ENCODE results near the gene COL5A2. TPM values are rescaled to one million over a fixed set of nuclear protein-coding genes. Genes with fewer than 3 reads are reported as not detected.

The COL5A2 gene
- total RNA-seq, 2 donors from 2014 or later, result 10.4 to 24.6 TPM

GRCh38 chr2:189147989-189148388 is 31.6 kb downstream of the COL5A2 start:
- H3K9ac ChIP-seq (ENCODE audit: low read depth in 2 of 2, low read length in 2 of 2), result no peak overlapping the region

GRCh38 chr2:189147361-189147760 is 32.2 kb downstream of the COL5A2 start:
- no peak for TF ChIP-seq CTCF (IDR thresholded peaks at IDR 0.05)
- no peak for DNase-seq
- H3K9me3 ChIP-seq, result no peaks in the 10 kb centered on the region
- H3K27me3 ChIP-seq, result no peaks in the 10 kb centered on the region
- no peak overlapping the region for H3K4me3 ChIP-seq
- no peaks in the 10 kb centered on the region for H3K36me3 ChIP-seq
- no peak overlapping the region for H3K27ac ChIP-seq
- H3K9ac ChIP-seq (ENCODE audit: low read depth in 2 of 2, low read length in 2 of 2), result no peak overlapping the region
- H3K4me1 ChIP-seq, result no peaks in the 10 kb centered on the region
- intact Hi-C loops (cut with DNase I), result no loop called here

More at GRCh38 chr2:189147989-189148388, 31.6 kb downstream of the COL5A2 start:
- Histone ChIP-seq H3K9me3 (no peaks in the 10 kb centered on the region), H3K4me1 (no peaks in the 10 kb centered on the region), H3K36me3 (no peaks in the 10 kb centered on the region), H3K4me3 (no peak overlapping the region), H3K27ac (no peak overlapping the region), H3K27me3 (no peaks in the 10 kb centered on the region)
- intact Hi-C loops (cut with DNase I), result no loop called here
- no peak for TF ChIP-seq CTCF (IDR thresholded peaks at IDR 0.05)
- no peak for DNase-seq

- intact Hi-C loops (cut with DNase I), result no loop called here
- no peaks in the 10 kb centered on the region for H3K9me3 ChIP-seq
- H3K4me1 ChIP-seq, result no peaks in the 10 kb centered on the region
- no peak overlapping the region for H3K4me3 ChIP-seq
- H3K27me3 ChIP-seq, result no peaks in the 10 kb centered on the region
- H3K9ac ChIP-seq (ENCODE audit: low read depth in 2 of 2, low read length in 2 of 2), result no peak overlapping the region
- no peak overlapping the region for H3K27ac ChIP-seq
- no peaks in the 10 kb centered on the region for H3K36me3 ChIP-seq
- no peak for TF ChIP-seq CTCF (IDR thresholded peaks at IDR 0.05)
- DNase-seq, result no peak
Observed at GRCh38 chr2:189146553-189146952, 33.0 kb downstream of the COL5A2 start.

- H3K9ac ChIP-seq (ENCODE audit: low read depth in 2 of 2, low read length in 2 of 2), result no peak overlapping the region
- intact Hi-C loops (cut with DNase I), result loop anchor here (5.0 kb wide), 2 partner anchors 143 to 263 kb away; no protein-coding TSS in a partner anchor
- no peaks in the 10 kb centered on the region for H3K27me3 ChIP-seq
- H3K36me3 ChIP-seq, result no peaks in the 10 kb centered on the region
- no peak overlapping the region for H3K27ac ChIP-seq
- no peak for DNase-seq
- H3K9me3 ChIP-seq, result no peaks in the 10 kb centered on the region
- no peak overlapping the region for H3K4me3 ChIP-seq
- H3K4me1 ChIP-seq, result no peaks in the 10 kb centered on the region
- no peak for TF ChIP-seq CTCF (IDR thresholded peaks at IDR 0.05)
Observed at GRCh38 chr2:189144700-189145211, 34.8 kb downstream of the COL5A2 start.

- H3K27ac ChIP-seq, result no peak overlapping the region
- TF ChIP-seq CTCF (IDR thresholded peaks at IDR 0.05), result no peak
- H3K4me1 ChIP-seq, result no peaks in the 10 kb centered on the region
- no peak overlapping the region for H3K9ac ChIP-seq (ENCODE audit: low read depth in 2 of 2, low read length in 2 of 2)
- no peaks in the 10 kb centered on the region for H3K9me3 ChIP-seq
- intact Hi-C loops (cut with DNase I), result loop anchor here (5.0 kb wide), 2 partner anchors 143 to 263 kb away; no protein-coding TSS in a partner anchor
- H3K4me3 ChIP-seq, result no peak overlapping the region
- no peaks in the 10 kb centered on the region for H3K27me3 ChIP-seq
- no peak for DNase-seq
- no peaks in the 10 kb centered on the region for H3K36me3 ChIP-seq
Observed at GRCh38 chr2:189143925-189144324, 35.6 kb downstream of the COL5A2 start.
